ENCODE results near the gene BATF2.

DNA sequence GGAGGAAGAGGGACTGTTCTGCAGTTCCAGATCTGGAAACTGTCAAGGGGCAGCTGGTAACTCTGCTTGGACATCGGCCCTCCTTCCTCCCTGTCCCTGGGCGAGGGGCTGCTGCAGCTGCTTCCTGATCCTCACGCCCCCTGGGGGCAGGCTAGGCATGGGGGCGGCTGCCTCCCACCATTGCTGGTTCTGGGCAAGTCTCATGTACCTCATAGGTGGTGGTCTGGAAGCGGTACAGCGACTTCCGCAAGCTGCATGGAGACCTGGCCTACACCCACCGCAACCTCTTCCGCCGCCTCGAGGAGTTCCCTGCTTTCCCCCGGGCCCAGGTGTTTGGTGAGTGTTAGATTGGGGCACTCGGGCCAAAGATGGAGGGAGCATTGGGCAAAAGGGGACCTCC lies 35.4 kb upstream of the BATF2 start:
- TF ChIP-seq, protein P1, sequence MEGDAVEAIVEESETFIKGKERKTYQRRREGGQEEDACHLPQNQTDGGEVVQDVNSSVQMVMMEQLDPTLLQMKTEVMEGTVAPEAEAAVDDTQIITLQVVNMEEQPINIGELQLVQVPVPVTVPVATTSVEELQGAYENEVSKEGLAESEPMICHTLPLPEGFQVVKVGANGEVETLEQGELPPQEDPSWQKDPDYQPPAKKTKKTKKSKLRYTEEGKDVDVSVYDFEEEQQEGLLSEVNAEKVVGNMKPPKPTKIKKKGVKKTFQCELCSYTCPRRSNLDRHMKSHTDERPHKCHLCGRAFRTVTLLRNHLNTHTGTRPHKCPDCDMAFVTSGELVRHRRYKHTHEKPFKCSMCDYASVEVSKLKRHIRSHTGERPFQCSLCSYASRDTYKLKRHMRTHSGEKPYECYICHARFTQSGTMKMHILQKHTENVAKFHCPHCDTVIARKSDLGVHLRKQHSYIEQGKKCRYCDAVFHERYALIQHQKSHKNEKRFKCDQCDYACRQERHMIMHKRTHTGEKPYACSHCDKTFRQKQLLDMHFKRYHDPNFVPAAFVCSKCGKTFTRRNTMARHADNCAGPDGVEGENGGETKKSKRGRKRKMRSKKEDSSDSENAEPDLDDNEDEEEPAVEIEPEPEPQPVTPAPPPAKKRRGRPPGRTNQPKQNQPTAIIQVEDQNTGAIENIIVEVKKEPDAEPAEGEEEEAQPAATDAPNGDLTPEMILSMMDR (conservative IDR thresholded peaks at IDR 0.05; ENCODE audit: low read length) = 0 out of 2 replicates have a peak, but pooled peaks have one; percentile 33
- no peak for TF ChIP-seq EZH2phosphoT487 (IDR thresholded peaks at IDR 0.05; ENCODE audit: borderline replicate concordance, low read depth, low read length)

Measured in OCI-LY7 (cell line).